ENCODE results near the gene ZNF318.

- no peak for TF ChIP-seq CTCF (IDR thresholded peaks at IDR 0.05)
- TF ChIP-seq POLR2A (IDR thresholded peaks at IDR 0.05), result no peak
- no peak for TF ChIP-seq POLR2AphosphoS5 (IDR thresholded peaks at IDR 0.05)
Observed at GRCh38 chr6:43401730-43402129, 32.3 kb upstream of the ZNF318 start.
